HepG2 (cell line): ENCODE results near the gene PTGES. TPM values are rescaled to one million over a fixed set of nuclear protein-coding genes. Genes with fewer than 3 reads are reported as not detected.

Source experiments
- ATAC-seq: fragments of 200-7000 bp; cut with Tn5 transposase; 3 replicates; pipeline ENCODE4 v1.9.1; 2020; ENCODE audit warnings: mild to moderate bottlenecking, moderate library complexity
- BruUV-seq: library from RNA; stranded (reverse); fragments of 400-500 nt; replicated peaks from 2 replicates; lab custom pipeline; 2021; lab: Mats Ljungman, UMichigan
- CTCF ChIA-PET: fragments of 300-600 bp; formaldehyde crosslinking; extraction: SDS; loops from one replicate; lab custom pipeline; 2021; ENCODE audit warnings: low total read pairs, inconsistent platforms, low intra/inter-chr PET ratio; lab: Yijun Ruan, JAX
- POLR2A ChIA-PET: fragments of 350-600 bp; sonication (Branson Sonifier 250); formaldehyde crosslinking; loops from one replicate; lab custom pipeline; 2020; ENCODE audit warnings: antibody characterized with exemption, inconsistent platforms; lab: Yijun Ruan, JAX
- DNase-seq: peaks from one replicate; pipeline ENCODE4 v3.0.0-alpha.2; 2015; ENCODE audit warnings: low spot score
- FAIRE-seq: peaks from 3 replicates; lab custom pipeline; 2011; peaks lifted over from hg19 to GRCh38; lab: Jason Lieb, UNC
- H2AFZ ChIP-seq: one replicate; pipeline ENCODE4 v1.6.1; 2011; ENCODE audit warnings: low read length, inconsistent platforms
- H3K27ac ChIP-seq: fragments of 300-600 bp; 3 replicates; pipeline ENCODE4 v1.8.0; 2011; ENCODE audit warnings: mixed run types, mild to moderate bottlenecking, mixed read lengths, low read length, inconsistent platforms; ENCODE audit not compliant: insufficient read depth; ENCODE audit errors: extremely low read length
- H3K27me3 ChIP-seq, 2 experiments: fragments of 200-600 bp in 1 of 2; 2 replicates in 1 of 2; 3 replicates in 1 of 2; pipeline versions ENCODE4 v1.6.0 to v1.8.0; 2011; ENCODE audit warnings: low read length in 2 of 2, mild to moderate bottlenecking in 2 of 2, moderate library complexity in 2 of 2, inconsistent platforms in 1 of 2; ENCODE audit not compliant: insufficient read depth in 2 of 2, control insufficient read depth in 1 of 2
- H3K36me3 ChIP-seq, 2 experiments: fragments of 200-600 bp in 1 of 2; replicated peaks in 1 of 2; 2 replicates in 1 of 2; 3 replicates in 1 of 2; pipeline versions ENCODE4 v1.5.1 to v1.8.0; 2011; ENCODE audit warnings: low read length in 2 of 2, inconsistent platforms in 1 of 2; ENCODE audit not compliant: insufficient read depth in 2 of 2, control insufficient read depth in 1 of 2
- H3K4me1 ChIP-seq: 2 replicates; pipeline ENCODE4 v1.5.1; 2012; ENCODE audit warnings: low read length, inconsistent platforms; ENCODE audit not compliant: insufficient read depth
- H3K4me2 ChIP-seq: 2 replicates; pipeline ENCODE4 v1.6.0; 2011; ENCODE audit warnings: low read depth, low read length, inconsistent platforms
- H3K4me3 ChIP-seq, 3 experiments: fragments of 200-600 bp in 1 of 3; sonication (generic), shearing (Covaris generic) in 1 of 3; replicated peaks in 1 of 3; 2 replicates each; pipeline ENCODE4 v1.5.1; 2011 to 2016; ENCODE audit warnings: low read length in 3 of 3, inconsistent platforms in 2 of 3, low read depth in 2 of 3, mild to moderate bottlenecking in 2 of 3, control low read depth in 1 of 3, mixed read lengths in 1 of 3; ENCODE audit not compliant: insufficient read depth in 1 of 3
- H3K79me2 ChIP-seq: one replicate; pipeline ENCODE4 v1.6.1; 2011; ENCODE audit warnings: low read length, inconsistent platforms; ENCODE audit not compliant: insufficient read depth
- H3K9ac ChIP-seq: 2 replicates; pipeline ENCODE4 v1.6.0; 2011; ENCODE audit warnings: mild to moderate bottlenecking, low read depth, low read length, inconsistent platforms; ENCODE audit not compliant: insufficient read depth
- H3K9me3 ChIP-seq: 2 replicates; pipeline ENCODE4 v1.5.1; 2012; ENCODE audit warnings: mild to moderate bottlenecking, low read length
- H4K20me1 ChIP-seq: 2 replicates; pipeline ENCODE4 v1.6.0; 2011; ENCODE audit warnings: inconsistent platforms, mild to moderate bottlenecking, low read length, moderate library complexity; ENCODE audit not compliant: insufficient read depth
- KAT7 ChIP-seq: IDR thresholded peaks from 2 replicates; pipeline ENCODE4 v1.6.1; 2018; ENCODE audit warnings: borderline replicate concordance, missing compliant biosample characterization
- MAFK ChIP-seq, 2 experiments: IDR thresholded peaks in 1 of 2; conservative IDR thresholded peaks in 1 of 2; 2 replicates each; pipeline ENCODE4 v1.6.1; 2011; ENCODE audit warnings: improper control_type of control experiment in 2 of 2, low read length in 2 of 2
- ZFYVE20 ChIP-seq: sonication (generic); formaldehyde crosslinking; IDR thresholded peaks from 2 replicates; pipeline ENCODE4 v1.8.0; 2023; ENCODE audit warnings: low read depth, mild to moderate bottlenecking, moderate library complexity, missing genetic modification reagents, borderline replicate concordance
- ZNF747 ChIP-seq: sonication (generic); formaldehyde crosslinking; IDR thresholded peaks from 2 replicates; pipeline ENCODE4 v1.8.1; 2023; ENCODE audit warnings: missing genetic modification reagents, mild to moderate bottlenecking, borderline replicate concordance
- WGBS: methylation state at CpG from one replicate; pipeline ENCODE4 v1.1.6; 2017; ENCODE audit warnings: low lambda C conversion rate; 5-methylcytosine and 5-hydroxymethylcytosine counted together
- in situ Hi-C: cut with HindIII; loops from 2 replicates; pipeline ENCODE4 v1.10.0; 2017; ENCODE audit warnings: low pct_unique_long_range_greater_than_20kb; ENCODE audit not compliant: extremely low pct_ligation_motif_present
- intact Hi-C: fragments of 100-400 bp; cut with micrococcal nuclease; formaldehyde crosslinking; loops from one replicate; pipeline ENCODE4 v1.10.0; 2022; ENCODE audit not compliant: unreplicated experiment
- polyA plus RNA-seq, 8 experiments: library from polyadenylated mRNA; depleted of rRNA in 3 of 8; stranded (reverse) in 7 of 8; unstranded in 1 of 8; fragments of >200 nt; fragmentation: Illumina TruSeq in 4 of 8; extraction: Trizol in 4 of 8; gene quantifications; 2 replicates each; pipeline versions ENCODE4 v1.2.1 to v1.2.3, GENCODE V29; 2011 to 2016; ENCODE audit warnings: low read depth in 4 of 8, missing spikeins in 1 of 8, mixed read lengths in 1 of 8; ENCODE audit not compliant: insufficient read depth in 1 of 8
- total RNA-seq, 5 experiments: library from RNA; depleted of rRNA; stranded (reverse); fragments of >200 nt; fragmentation: Illumina TruSeq; extraction: Trizol; gene quantifications; 2 replicates each; pipeline ENCODE4 v1.2.3, GENCODE V29; 2016; ENCODE audit warnings: low read depth in 1 of 5
- TF ChIP-seq, protein P1 (sequence below): sonication (generic); formaldehyde crosslinking; IDR thresholded peaks from 2 replicates; pipeline ENCODE4; 2020; ENCODE audit warnings: missing genetic modification reagents, mild to moderate bottlenecking, borderline replicate concordance
- TF ChIP-seq, protein P2 (sequence below): sonication (generic); formaldehyde crosslinking; IDR thresholded peaks from 2 replicates; pipeline ENCODE4 v1.4.0; 2020; ENCODE audit warnings: mild to moderate bottlenecking, missing genetic modification reagents

PTGES gene
- total and polyA plus RNA-seq, 2 of the 13 experiments (the other 11 are each of a cell fraction or from before 2014, with no cell fraction given), result 0.07 TPM; not detected in 1

DNA sequence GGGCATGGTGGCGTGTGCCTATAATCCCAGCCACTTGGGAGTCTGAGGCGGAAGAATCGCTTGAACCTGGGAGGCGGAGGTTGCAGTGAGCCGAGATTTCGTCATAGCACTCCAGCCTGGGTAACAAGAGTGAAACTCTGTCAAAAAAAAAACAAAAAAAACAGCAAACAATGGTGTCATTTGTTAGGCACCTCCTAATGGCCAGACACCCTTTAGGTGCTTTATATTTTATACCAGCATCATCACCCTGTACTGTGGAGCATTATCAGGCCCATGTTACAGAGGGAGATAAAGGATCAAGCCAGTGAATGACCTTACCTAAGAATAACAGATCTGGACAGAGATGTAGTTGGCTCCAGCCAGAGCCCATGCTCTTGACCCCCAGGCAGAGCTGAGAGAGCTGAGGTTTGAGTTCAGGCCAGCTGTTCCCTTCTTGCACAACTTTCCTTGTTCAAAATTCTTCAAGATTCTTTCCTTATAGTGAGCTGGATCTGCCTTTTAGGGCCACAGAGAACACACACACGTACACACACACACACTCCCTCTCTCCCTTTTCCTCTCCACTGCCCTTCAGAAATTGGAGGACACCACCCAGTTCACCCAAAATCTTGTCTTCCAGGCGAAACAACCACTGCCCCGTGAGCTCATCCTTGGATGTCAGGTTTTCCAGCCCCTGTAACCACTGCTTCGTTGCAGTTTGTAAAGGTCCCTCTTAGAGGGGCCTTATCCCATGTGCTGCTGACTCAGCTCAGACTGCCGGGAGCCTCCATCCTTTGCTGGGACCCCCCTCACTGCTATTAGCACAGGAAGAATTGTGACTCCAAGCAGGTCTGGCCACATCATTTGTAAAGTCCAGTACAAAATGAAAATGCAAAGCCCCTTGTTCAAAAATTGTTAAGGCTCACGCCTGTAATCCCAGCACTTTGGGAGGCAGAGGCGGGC is 10.4 kb upstream of the PTGES start:
- no peak overlapping the region for H3K4me3 ChIP-seq
- BruUV-seq, result no TSS peak
- no peaks in the 10 kb centered on the region for H4K20me1 ChIP-seq
- H3K9me3 ChIP-seq, result no peaks in the 10 kb centered on the region
- in situ Hi-C loops, result no loop called here
- POLR2A ChIA-PET, result no interaction called here
- CTCF ChIA-PET, result no interaction called here
- ATAC-seq, result no peak
- DNase-seq, result no peak
- H2AFZ ChIP-seq, result no peak overlapping the region
- no peaks in the 10 kb centered on the region for H3K79me2 ChIP-seq
- H3K9ac ChIP-seq, result no peak overlapping the region
- TF ChIP-seq KAT7 (CRISPR knock-in tag), result no peak
- no peak for TF ChIP-seq ZFYVE20 (CRISPR knock-in tag)
- TF ChIP-seq MAFK (conservative IDR thresholded peaks at IDR 0.05 in 1 of 2, IDR thresholded peaks at IDR 0.05 in 1 of 2; ENCODE audit: low read length in 2 of 2), result peak in 1 of 2 experiments; percentile 27; a peak in 1 of 4 replicates
- TF ChIP-seq, protein P1, sequence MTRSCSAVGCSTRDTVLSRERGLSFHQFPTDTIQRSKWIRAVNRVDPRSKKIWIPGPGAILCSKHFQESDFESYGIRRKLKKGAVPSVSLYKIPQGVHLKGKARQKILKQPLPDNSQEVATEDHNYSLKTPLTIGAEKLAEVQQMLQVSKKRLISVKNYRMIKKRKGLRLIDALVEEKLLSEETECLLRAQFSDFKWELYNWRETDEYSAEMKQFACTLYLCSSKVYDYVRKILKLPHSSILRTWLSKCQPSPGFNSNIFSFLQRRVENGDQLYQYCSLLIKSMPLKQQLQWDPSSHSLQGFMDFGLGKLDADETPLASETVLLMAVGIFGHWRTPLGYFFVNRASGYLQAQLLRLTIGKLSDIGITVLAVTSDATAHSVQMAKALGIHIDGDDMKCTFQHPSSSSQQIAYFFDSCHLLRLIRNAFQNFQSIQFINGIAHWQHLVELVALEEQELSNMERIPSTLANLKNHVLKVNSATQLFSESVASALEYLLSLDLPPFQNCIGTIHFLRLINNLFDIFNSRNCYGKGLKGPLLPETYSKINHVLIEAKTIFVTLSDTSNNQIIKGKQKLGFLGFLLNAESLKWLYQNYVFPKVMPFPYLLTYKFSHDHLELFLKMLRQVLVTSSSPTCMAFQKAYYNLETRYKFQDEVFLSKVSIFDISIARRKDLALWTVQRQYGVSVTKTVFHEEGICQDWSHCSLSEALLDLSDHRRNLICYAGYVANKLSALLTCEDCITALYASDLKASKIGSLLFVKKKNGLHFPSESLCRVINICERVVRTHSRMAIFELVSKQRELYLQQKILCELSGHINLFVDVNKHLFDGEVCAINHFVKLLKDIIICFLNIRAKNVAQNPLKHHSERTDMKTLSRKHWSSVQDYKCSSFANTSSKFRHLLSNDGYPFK (CRISPR knock-in tag), result no peak
- TF ChIP-seq, protein P2, sequence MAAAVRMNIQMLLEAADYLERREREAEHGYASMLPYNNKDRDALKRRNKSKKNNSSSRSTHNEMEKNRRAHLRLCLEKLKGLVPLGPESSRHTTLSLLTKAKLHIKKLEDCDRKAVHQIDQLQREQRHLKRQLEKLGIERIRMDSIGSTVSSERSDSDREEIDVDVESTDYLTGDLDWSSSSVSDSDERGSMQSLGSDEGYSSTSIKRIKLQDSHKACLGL (CRISPR knock-in tag), result no peak
- TF ChIP-seq ZNF747 (CRISPR knock-in tag), result no peak
- TF ChIP-seq, all 625 proteins: peak for 1
- intact Hi-C loops, result no loop called here
- H3K36me3 ChIP-seq, result no peaks in the 10 kb centered on the region
- WGBS, result 31% methylated on average over 13 of the region's 13 CpGs
- peaks cover 2 to 12% of the 10 kb centered on the region in 2 experiments; a peak in 2 of 5 replicates for H3K27me3 ChIP-seq
- no peak overlapping the region for H3K27ac ChIP-seq
- H3K4me1 ChIP-seq, result peaks cover 26% of the 10 kb centered on the region
- H3K4me2 ChIP-seq, result no peak overlapping the region
- FAIRE-seq, result no peak
